Measurements from ENCODE around the gene MYL12A.
A peak's percentile ranks its signal among the peaks of the same experiment; 100 is the strongest.
"Not testable (repeated sequence)": the region's sequence is repeated elsewhere in the genome, so short reads cannot be mapped to it uniquely, and the experiment has no call there.

MYL12A gene

GRCh38 chr18:3255611-3256165 is 8.1 kb downstream of the MYL12A start:
- DNase-seq (ENCODE audit: low spot score), result no peak

GRCh38 chr18:3256693-3257626 is 9.4 kb downstream of the MYL12A start:
- no peak for DNase-seq (ENCODE audit: low spot score)

- DNase-seq (ENCODE audit: low spot score), result no peak
These were observed 10.1 kb downstream of the MYL12A start for GRCh38 chr18:3257627-3258120.

GRCh38 chr18:3260995-3261372 is 13.4 kb downstream of the MYL12A start:
- no peak for DNase-seq (ENCODE audit: low spot score)

GRCh38 chr18:3261373-3262233 is 14.0 kb downstream of the MYL12A start, which contains the start of gene MYL12B:
Gene MYL12B (plus strand): TSS chr18:3262133. CDS start chr18:3272899, 10,766 bp downstream.
- DNase-seq (ENCODE audit: low spot score), result peak; percentile 88

GRCh38 chr18:3262234-3263131 is 14.9 kb downstream of the MYL12A start:
- DNase-seq (ENCODE audit: low spot score), result no peak

GRCh38 chr18:3263132-3263700 is 15.6 kb downstream of the MYL12A start:
- DNase-seq (ENCODE audit: low spot score), result no peak

- no peak for DNase-seq (ENCODE audit: low spot score)
These were observed 16.8 kb downstream of the MYL12A start for GRCh38 chr18:3264362-3264761.

GRCh38 chr18:3265564-3266033 is 18.0 kb downstream of the MYL12A start:
- no peak for DNase-seq (ENCODE audit: low spot score)

GRCh38 chr18:3266062-3266608 is 18.5 kb downstream of the MYL12A start:
- no peak for DNase-seq (ENCODE audit: low spot score)

GRCh38 chr18:3268306-3268705 is 20.7 kb downstream of the MYL12A start:
- no peak for DNase-seq (ENCODE audit: low spot score)

- no peak for DNase-seq (ENCODE audit: low spot score)
These were observed 21.8 kb downstream of the MYL12A start for GRCh38 chr18:3269241-3269913.

GRCh38 chr18:3269914-3270299 is 22.3 kb downstream of the MYL12A start:
- DNase-seq (ENCODE audit: low spot score), result no peak

- no peak for DNase-seq (ENCODE audit: low spot score)
These were observed 25.4 kb downstream of the MYL12A start for GRCh38 chr18:3273042-3273441.

GRCh38 chr18:3277643-3278213 is 30.1 kb downstream of the MYL12A start:
- not testable (repeated sequence) for DNase-seq (ENCODE audit: low spot score)

GRCh38 chr18:3279201-3280185 is 31.9 kb downstream of the MYL12A start:
- no peak for DNase-seq (ENCODE audit: low spot score)

- peak; percentile 84 for DNase-seq (ENCODE audit: low spot score)
These were observed 34.1 kb downstream of the MYL12A start for GRCh38 chr18:3281456-3282400.
